GM12891 (cell line): ENCODE data around the gene BMP5.

Source experiments
- PAX5 ChIP-seq: IDR thresholded peaks from 2 replicates; pipeline ENCODE4 v1.6.1; 2011; ENCODE audit warnings: low read length, moderate library complexity, mild to moderate bottlenecking; ENCODE audit not compliant: insufficient read depth, severe bottlenecking
- POLR2A ChIP-seq: IDR thresholded peaks from 2 replicates; pipeline ENCODE4 v1.6.1; 2011; ENCODE audit warnings: low read depth, low read length, control low read depth
- POLR2AphosphoS5 ChIP-seq: IDR thresholded peaks from 2 replicates; pipeline ENCODE4 v1.6.1; 2011; ENCODE audit warnings: low read depth, low read length, control low read depth
- POU2F2 ChIP-seq: IDR thresholded peaks from 2 replicates; pipeline ENCODE4 v1.6.1; 2011; ENCODE audit warnings: low read depth, mild to moderate bottlenecking, control low read depth, low read length, moderate library complexity
- SPI1 ChIP-seq: IDR thresholded peaks from 2 replicates; pipeline ENCODE4 v1.6.1; 2011; ENCODE audit warnings: low read depth, low read length, control low read depth
- TAF1 ChIP-seq: IDR thresholded peaks from 2 replicates; pipeline ENCODE4 v1.6.1; 2011; ENCODE audit warnings: low read depth, low read length, control low read depth

GRCh38 chr6:55868176-55868575, 7.2 kb downstream of the BMP5 start:
- TF ChIP-seq TAF1 = no peak
- TF ChIP-seq POLR2A = no peak
- TF ChIP-seq PAX5 = no peak
- TF ChIP-seq POLR2AphosphoS5 = no peak
- TF ChIP-seq SPI1 = no peak
- TF ChIP-seq POU2F2 = no peak
